ENCODE results near the gene CFAP210. TPM values are rescaled to one million over a fixed set of nuclear protein-coding genes. Genes with fewer than 3 reads are reported as not detected.

CFAP210 gene
- total RNA-seq, 4 donors from 2014 or later: not detected

DNA sequence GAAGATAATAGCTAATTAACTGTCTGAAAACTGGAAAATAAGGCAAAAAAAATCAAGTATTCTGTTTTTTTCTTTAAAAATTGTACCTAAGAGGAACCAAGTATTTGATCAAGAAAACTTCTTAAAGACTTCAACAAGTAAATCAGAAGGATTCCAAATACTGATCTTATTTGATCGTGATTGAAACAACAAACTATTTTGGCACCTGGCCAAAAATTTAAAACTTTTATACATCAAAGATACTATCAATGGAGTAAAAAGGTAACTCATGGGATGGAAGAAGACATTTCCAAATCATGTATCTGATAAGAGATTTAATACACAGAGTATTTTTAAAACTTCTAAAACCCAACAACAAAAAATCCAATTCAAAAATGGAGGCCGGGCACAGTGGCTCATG is 46.7 kb downstream of the CFAP210 start:
- H3K27ac ChIP-seq: no peak overlapping the region
- no peaks in the 10 kb centered on the region for H3K36me3 ChIP-seq
- TF ChIP-seq, protein P1, sequence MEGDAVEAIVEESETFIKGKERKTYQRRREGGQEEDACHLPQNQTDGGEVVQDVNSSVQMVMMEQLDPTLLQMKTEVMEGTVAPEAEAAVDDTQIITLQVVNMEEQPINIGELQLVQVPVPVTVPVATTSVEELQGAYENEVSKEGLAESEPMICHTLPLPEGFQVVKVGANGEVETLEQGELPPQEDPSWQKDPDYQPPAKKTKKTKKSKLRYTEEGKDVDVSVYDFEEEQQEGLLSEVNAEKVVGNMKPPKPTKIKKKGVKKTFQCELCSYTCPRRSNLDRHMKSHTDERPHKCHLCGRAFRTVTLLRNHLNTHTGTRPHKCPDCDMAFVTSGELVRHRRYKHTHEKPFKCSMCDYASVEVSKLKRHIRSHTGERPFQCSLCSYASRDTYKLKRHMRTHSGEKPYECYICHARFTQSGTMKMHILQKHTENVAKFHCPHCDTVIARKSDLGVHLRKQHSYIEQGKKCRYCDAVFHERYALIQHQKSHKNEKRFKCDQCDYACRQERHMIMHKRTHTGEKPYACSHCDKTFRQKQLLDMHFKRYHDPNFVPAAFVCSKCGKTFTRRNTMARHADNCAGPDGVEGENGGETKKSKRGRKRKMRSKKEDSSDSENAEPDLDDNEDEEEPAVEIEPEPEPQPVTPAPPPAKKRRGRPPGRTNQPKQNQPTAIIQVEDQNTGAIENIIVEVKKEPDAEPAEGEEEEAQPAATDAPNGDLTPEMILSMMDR (IDR thresholded peaks at IDR 0.05): no peak
- H3K4me1 ChIP-seq: no peaks in the 10 kb centered on the region
- 75 to 86% methylated on average over 2 of the region's 2 CpGs for whole genome bisulfite sequencing, 2 donors
- no peak for DNase-seq
- H3K4me3 ChIP-seq: no peak overlapping the region
- no peaks in the 10 kb centered on the region for H3K9me3 ChIP-seq
- H3K27me3 ChIP-seq: peaks cover 0 to 5% (median 0%) of the 10 kb centered on the region in 4 donors
- intact Hi-C loops (cut with DNase I): no loop called here

GRCh38 chr2:169644173-169644572 is 50.0 kb downstream of the CFAP210 start:
- WGBS, 2 donors: 55 to 61% methylated on average over 3 of the region's 3 CpGs
- Histone ChIP-seq H3K27ac (no peak overlapping the region), H3K27me3 (no peaks in the 10 kb centered on the region), H3K36me3 (no peaks in the 10 kb centered on the region), H3K4me3 (no peak overlapping the region), H3K9me3 (no peaks in the 10 kb centered on the region), H3K4me1 (no peaks in the 10 kb centered on the region)
- no peak for DNase-seq
- intact Hi-C loops (cut with DNase I): no loop called here
- TF ChIP-seq, protein P1 (IDR thresholded peaks at IDR 0.05): no peak
- no peak for TF ChIP-seq POLR2A (IDR thresholded peaks at IDR 0.05)

DNA sequence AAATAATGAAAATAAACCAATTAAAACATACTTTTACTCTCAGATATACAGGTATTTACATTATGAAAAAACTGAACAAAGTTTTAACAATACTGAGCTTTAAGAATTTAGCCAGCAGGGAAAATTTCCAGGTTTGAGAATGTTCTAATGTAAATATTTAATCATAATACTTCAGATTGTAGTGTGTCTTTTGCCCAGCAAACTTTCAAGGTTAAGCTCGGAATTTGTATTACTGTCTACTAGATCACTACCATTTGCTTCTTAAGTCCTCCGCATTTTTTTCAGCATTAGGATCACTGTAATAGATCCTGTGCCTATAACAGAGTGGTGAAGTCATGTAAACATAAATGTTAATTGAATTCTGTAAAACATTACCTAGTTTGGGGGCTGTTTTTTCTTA is 52.7 kb downstream of the CFAP210 start:
- DNase-seq: no peak
- no peak overlapping the region for H3K27ac ChIP-seq
- no peaks in the 10 kb centered on the region for H3K9me3 ChIP-seq
- no peaks in the 10 kb centered on the region for H3K4me1 ChIP-seq
- no peaks in the 10 kb centered on the region for H3K27me3 ChIP-seq
- no peak overlapping the region for H3K4me3 ChIP-seq
- WGBS, 2 donors: 77 to 81% methylated on average over 2 of the region's 2 CpGs
- peaks cover 0 to 24% (median 0%) of the 10 kb centered on the region in 3 donors for H3K36me3 ChIP-seq
- intact Hi-C loops (cut with DNase I): no loop called here
- TF ChIP-seq, protein P1 (IDR thresholded peaks at IDR 0.05): no peak
- TF ChIP-seq POLR2A (IDR thresholded peaks at IDR 0.05): no peak

- Histone ChIP-seq H3K9me3 (no peaks in the 10 kb centered on the region), H3K36me3 (peaks cover 0 to 37% (median 4%) of the 10 kb centered on the region in 3 donors), H3K4me3 (no peak overlapping the region), H3K27me3 (no peaks in the 10 kb centered on the region), H3K4me1 (no peaks in the 10 kb centered on the region), H3K27ac (no peak overlapping the region)
- intact Hi-C loops (cut with DNase I): no loop called here
- no peak for DNase-seq
- 86 to 94% methylated on average over 2 of the region's 2 CpGs for WGBS, 2 donors
- no peak for TF ChIP-seq POLR2A (IDR thresholded peaks at IDR 0.05)
- TF ChIP-seq, protein P1 (IDR thresholded peaks at IDR 0.05): no peak
These were observed 54.1 kb downstream of the CFAP210 start for GRCh38 chr2:169640104-169640503.

DNA sequence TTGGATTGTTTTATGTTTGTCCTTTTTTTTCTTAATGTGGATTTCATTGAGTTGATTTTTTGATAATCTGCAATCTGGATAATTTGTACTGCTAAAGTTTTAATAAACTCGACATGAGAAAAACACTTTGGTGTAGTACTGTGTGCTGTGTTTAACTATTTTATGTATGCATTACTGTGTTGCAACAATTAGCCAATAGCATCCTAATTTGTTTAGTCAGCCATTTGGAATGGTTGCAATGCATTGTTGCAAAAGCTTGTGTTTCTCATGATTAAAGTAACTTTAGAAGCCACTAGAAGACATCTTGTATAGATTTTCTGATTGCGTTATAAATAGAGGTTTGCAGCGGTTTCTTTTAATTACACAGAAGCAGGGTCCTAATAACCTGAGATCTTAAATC is 56.6 kb downstream of the CFAP210 start:
- no peak for TF ChIP-seq POLR2A (IDR thresholded peaks at IDR 0.05)
- TF ChIP-seq, protein P1 (IDR thresholded peaks at IDR 0.05): no peak
- no peaks in the 10 kb centered on the region for H3K4me1 ChIP-seq
- H3K27me3 ChIP-seq: no peaks in the 10 kb centered on the region
- H3K9me3 ChIP-seq: no peaks in the 10 kb centered on the region
- H3K27ac ChIP-seq: no peak overlapping the region
- H3K36me3 ChIP-seq: peaks cover 7 to 62% (median 11%) of the 10 kb centered on the region in 3 donors
- 97% methylated on average over 3 of the region's 3 CpGs for WGBS, 2 donors
- intact Hi-C loops (cut with DNase I): no loop called here
- no peak overlapping the region for H3K4me3 ChIP-seq
- no peak for DNase-seq
